ENCODE measurements around the gene STXBP2.

DNA sequence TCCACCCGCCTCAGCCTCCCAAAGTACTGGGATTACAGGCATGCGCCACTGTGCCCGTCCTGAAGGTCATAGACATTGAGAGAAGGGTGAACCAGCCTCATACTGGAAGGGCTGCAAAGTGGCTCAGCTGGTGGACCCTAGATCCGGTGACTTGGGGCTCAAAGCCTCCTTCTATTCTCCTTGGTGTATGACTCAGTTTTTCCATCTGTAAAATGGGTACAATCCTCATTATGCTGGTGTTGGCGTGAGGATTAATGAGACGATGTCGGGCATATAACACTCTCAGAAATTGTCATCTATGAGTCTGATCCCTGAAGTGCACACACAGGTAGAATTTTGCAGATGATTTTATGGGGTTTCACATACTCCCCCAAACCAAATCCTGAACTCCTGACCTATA, 47.1 kb upstream of the STXBP2 start:
- TF ChIP-seq POLR2A (IDR thresholded peaks at IDR 0.05) (no peak), CTCF (IDR thresholded peaks at IDR 0.05 in 8 of 11, conservative IDR thresholded peaks at IDR 0.05 in 3 of 11) (no peak), POLR2AphosphoS5 (IDR thresholded peaks at IDR 0.05) (no peak)
